HUES48 (cell line): ENCODE measurements around the gene PDE8B.

Source experiments
- H3K27ac ChIP-seq: one replicate; pipeline ENCODE4 v1.7.0; 2013; ENCODE audit warnings: low read depth, low read length, inconsistent platforms
- H3K27me3 ChIP-seq: 2 replicates; pipeline ENCODE4 v1.6.1; 2013; ENCODE audit warnings: mild to moderate bottlenecking, low read length; ENCODE audit not compliant: control insufficient read depth, insufficient read depth
- H3K36me3 ChIP-seq: 2 replicates; pipeline ENCODE4 v1.6.1; 2013; ENCODE audit warnings: low read length; ENCODE audit not compliant: control insufficient read depth, insufficient read depth
- H3K4me1 ChIP-seq: 2 replicates; pipeline ENCODE4 v1.6.1; 2013; ENCODE audit warnings: mild to moderate bottlenecking, low read length; ENCODE audit not compliant: control insufficient read depth, insufficient read depth
- H3K4me3 ChIP-seq: 2 replicates; pipeline ENCODE4 v1.5.1; 2013; ENCODE audit warnings: mild to moderate bottlenecking, low read depth, low read length
- H3K9ac ChIP-seq: 2 replicates; pipeline ENCODE4 v1.6.1; 2013; ENCODE audit warnings: mild to moderate bottlenecking, low read depth, low read length, moderate library complexity
- H3K9me3 ChIP-seq: 2 replicates; pipeline ENCODE4 v1.6.1; 2013; ENCODE audit warnings: low read length; ENCODE audit not compliant: control insufficient read depth, insufficient read depth

Gene PDE8B

GRCh38 chr5:77310494-77311213 is 100.2 kb downstream of the PDE8B start:
- H3K27me3 ChIP-seq: peaks cover 15% of the 10 kb centered on the region

GRCh38 chr5:77311214-77311571 is 100.7 kb downstream of the PDE8B start:
- no peaks in the 10 kb centered on the region for H3K9me3 ChIP-seq
- H3K9ac ChIP-seq: no peak overlapping the region
- no peak overlapping the region for H3K4me3 ChIP-seq

More at GRCh38 chr5:77310494-77311213, 100.2 kb downstream of the PDE8B start:
- Histone ChIP-seq H3K4me3 (no peak overlapping the region), H3K9ac (no peak overlapping the region), H3K9me3 (no peaks in the 10 kb centered on the region), H3K27ac (no peak overlapping the region), H3K36me3 (no peaks in the 10 kb centered on the region), H3K4me1 (no peaks in the 10 kb centered on the region)

DNA sequence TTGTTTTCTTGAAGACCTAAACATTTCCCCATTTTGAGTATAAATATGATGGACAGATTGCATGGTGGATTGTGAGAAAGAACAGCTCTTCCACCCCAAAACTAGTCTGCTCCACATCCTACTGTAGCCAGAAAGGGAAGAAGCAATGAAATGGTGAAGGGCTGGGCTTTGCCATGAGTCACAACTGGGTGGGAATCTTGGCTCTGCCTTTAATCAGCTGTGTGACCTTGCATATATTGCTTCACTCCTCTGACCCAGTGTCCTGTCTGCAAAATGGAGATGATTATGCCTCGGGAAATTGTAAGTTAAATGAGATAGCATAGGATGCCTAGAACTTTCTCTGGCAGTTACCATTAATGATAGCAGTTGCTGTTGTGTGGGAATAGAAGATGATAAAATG is 101.9 kb downstream of the PDE8B start:
- Histone ChIP-seq H3K27me3 (peaks cover 10% of the 10 kb centered on the region), H3K4me1 (no peaks in the 10 kb centered on the region), H3K27ac (no peak overlapping the region), H3K4me3 (no peak overlapping the region), H3K36me3 (no peaks in the 10 kb centered on the region), H3K9me3 (no peaks in the 10 kb centered on the region), H3K9ac (no peak overlapping the region)

More at GRCh38 chr5:77311214-77311571, 100.7 kb downstream of the PDE8B start:
- Histone ChIP-seq H3K27me3 (peaks cover 15% of the 10 kb centered on the region), H3K27ac (no peak overlapping the region), H3K4me1 (no peaks in the 10 kb centered on the region), H3K36me3 (no peaks in the 10 kb centered on the region)

DNA sequence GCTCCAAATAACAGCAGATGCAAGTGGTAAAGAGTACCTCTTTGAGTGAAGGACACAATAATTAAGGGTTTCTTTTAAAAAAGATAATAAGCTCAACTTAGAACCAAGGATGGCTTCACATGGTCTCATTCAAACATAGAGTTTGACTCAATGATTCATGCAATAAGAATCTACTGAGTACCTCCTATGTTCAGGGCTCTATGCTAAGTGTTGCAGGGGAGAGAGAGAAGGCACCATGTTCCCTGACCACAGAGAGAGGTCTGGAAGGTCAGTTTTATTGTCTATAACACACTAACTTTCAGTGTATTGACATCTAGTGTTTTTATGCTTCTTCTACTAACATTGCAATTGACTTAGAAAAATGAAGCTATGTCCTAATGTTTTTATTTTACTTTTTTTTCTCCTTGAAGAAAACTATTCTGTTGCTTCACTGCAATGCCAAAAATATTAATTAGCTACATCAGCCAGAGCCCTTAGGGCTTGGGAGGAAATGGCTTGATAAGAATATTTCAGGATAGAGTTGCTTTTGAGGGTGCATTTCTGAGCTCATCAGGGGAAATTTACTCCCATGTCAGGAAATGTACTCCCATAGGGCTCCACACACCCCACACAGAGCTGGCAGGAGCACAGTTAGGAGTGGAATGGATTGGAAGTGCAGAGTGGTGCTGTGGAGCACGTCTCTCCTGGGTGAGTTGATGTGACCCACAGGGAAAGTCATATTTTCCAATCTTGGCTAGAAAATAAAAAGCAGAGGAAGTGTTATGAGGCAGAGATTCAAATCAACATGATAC is 106.6 kb downstream of the PDE8B start:
- Histone ChIP-seq H3K36me3 (no peaks in the 10 kb centered on the region), H3K27ac (no peak overlapping the region), H3K9me3 (no peaks in the 10 kb centered on the region), H3K4me1 (peaks cover 5% of the 10 kb centered on the region), H3K4me3 (no peak overlapping the region), H3K9ac (no peak overlapping the region), H3K27me3 (no peaks in the 10 kb centered on the region)

DNA sequence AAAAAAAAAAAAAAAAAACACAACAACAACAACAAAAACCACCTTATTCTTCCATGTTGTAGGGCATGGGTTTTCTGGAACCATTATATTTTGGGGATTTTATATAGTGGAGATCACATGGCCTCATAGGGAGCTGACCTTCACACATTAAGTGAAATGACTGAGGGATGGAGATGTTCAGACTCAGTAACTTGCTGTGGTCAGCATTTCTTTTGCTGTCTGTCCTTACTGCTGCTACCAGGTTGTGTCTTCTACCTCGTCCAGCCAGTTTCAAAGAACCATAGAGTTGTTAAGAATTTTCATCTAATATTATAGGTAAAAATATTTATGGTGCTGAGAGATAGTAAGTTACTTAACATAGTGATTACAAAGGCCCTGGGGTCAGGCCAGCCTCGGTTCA is 107.6 kb downstream of the PDE8B start:
- no peaks in the 10 kb centered on the region for H3K27me3 ChIP-seq
- H3K9ac ChIP-seq: no peak overlapping the region
- H3K4me1 ChIP-seq: peaks cover 15% of the 10 kb centered on the region
- H3K36me3 ChIP-seq: no peaks in the 10 kb centered on the region
- no peaks in the 10 kb centered on the region for H3K9me3 ChIP-seq
- H3K27ac ChIP-seq: no peak overlapping the region
- H3K4me3 ChIP-seq: no peak overlapping the region

- Histone ChIP-seq H3K9me3 (no peaks in the 10 kb centered on the region), H3K27ac (no peak overlapping the region), H3K4me3 (no peak overlapping the region), H3K4me1 (peaks cover 16% of the 10 kb centered on the region), H3K27me3 (no peaks in the 10 kb centered on the region), H3K9ac (no peak overlapping the region), H3K36me3 (no peaks in the 10 kb centered on the region)
These were observed 108.8 kb downstream of the PDE8B start for GRCh38 chr5:77319117-77319804.

- peak overlapping the region; percentile 72 for H3K27ac ChIP-seq
These were observed 111.4 kb downstream of the PDE8B start for GRCh38 chr5:77321793-77322394.

GRCh38 chr5:77322406-77322805 is 111.9 kb downstream of the PDE8B start:
- no peaks in the 10 kb centered on the region for H3K9me3 ChIP-seq
- no peaks in the 10 kb centered on the region for H3K27me3 ChIP-seq
- H3K36me3 ChIP-seq: no peaks in the 10 kb centered on the region
- H3K9ac ChIP-seq: no peak overlapping the region
- H3K4me1 ChIP-seq: peaks cover 16% of the 10 kb centered on the region
- peak overlapping the region; percentile 25; the same call in 1 of the 2 replicates for H3K4me3 ChIP-seq
- H3K27ac ChIP-seq: peak overlapping the region; percentile 72

More at GRCh38 chr5:77321793-77322394, 111.4 kb downstream of the PDE8B start:
- H3K4me3 ChIP-seq: peak overlapping the region; percentile 25; the same call in 1 of the 2 replicates
- H3K36me3 ChIP-seq: no peaks in the 10 kb centered on the region
- no peaks in the 10 kb centered on the region for H3K27me3 ChIP-seq
- H3K9ac ChIP-seq: no peak overlapping the region
- no peaks in the 10 kb centered on the region for H3K9me3 ChIP-seq
- peaks cover 16% of the 10 kb centered on the region for H3K4me1 ChIP-seq

DNA sequence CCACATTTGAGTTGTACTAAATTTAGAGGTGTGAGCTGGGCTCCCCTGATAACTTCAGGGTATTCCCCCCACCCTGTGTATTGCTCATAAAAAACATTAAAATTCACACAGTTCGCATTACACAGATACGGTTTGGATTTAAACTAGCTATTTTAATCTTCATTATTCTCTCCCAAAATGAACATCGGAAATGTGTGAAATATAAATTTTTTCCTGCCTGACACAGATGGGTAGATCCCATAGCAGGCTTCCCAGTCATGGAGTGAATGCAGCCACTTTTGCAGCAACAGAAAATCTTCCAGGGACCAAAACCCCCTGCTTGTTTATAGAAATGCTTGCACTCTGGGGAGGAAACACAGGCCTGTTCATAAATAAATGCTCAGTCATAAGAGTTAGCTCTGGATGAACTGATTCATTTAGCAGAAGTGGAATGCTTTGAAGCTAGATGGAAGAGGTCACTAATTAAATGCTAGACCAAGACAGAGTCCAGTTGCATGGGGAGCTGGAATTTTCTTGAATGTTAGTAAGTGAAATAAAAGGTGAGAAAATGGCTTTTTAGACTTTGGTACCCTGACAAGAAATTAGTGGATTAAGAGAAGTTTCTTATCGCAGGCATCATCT is 115.6 kb downstream of the PDE8B start:
- Histone ChIP-seq H3K36me3 (no peaks in the 10 kb centered on the region), H3K27ac (no peak overlapping the region), H3K27me3 (no peaks in the 10 kb centered on the region), H3K9me3 (no peaks in the 10 kb centered on the region), H3K4me1 (peaks cover 16% of the 10 kb centered on the region), H3K9ac (no peak overlapping the region), H3K4me3 (no peak overlapping the region)

DNA sequence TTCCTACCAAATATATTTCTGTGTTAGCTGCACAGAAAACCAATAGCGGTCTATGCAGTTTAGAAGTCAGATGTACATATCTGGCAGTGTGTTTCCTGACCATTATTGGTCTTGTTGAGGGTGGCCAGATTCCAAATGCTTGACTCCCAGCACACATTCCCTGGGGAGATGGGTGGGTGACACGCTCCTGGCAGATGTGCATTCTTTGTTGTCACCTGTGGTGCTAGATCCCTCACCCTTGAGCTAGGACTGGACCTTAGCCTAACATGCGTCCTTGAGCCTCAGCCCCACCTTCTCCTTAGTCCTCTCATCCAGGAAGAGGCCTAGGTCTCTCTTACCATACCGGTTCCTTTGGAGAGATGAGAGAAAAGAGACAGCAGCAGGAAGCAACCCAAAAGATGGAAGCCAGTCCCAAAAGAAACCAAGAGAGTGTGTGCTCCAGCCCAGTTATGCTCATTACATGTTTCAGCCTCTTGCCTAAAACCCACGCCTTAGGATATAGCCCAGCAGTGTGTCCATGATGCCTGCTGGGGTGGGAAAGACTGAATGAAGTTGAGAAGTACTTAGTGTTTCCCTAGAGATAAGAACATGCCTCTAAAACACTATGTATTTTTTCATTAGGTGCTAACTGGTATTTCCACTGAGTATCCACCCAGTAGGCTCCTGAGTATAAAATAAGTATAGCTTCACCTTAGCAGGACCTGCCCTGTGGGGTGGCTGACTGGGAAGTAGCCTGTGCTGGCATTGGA is 116.7 kb downstream of the PDE8B start:
- no peaks in the 10 kb centered on the region for H3K27me3 ChIP-seq

More for the DNA sequence above, 116.7 kb downstream of the PDE8B start:
- H3K4me3 ChIP-seq: no peak overlapping the region
- no peaks in the 10 kb centered on the region for H3K36me3 ChIP-seq
- no peak overlapping the region for H3K27ac ChIP-seq
- H3K9me3 ChIP-seq: no peaks in the 10 kb centered on the region
- H3K9ac ChIP-seq: no peak overlapping the region
- peaks cover 10% of the 10 kb centered on the region for H3K4me1 ChIP-seq
